HepG2 (cell line): ENCODE results near the gene ADGRD1. TPM values are rescaled to one million over a fixed set of nuclear protein-coding genes. Genes with fewer than 3 reads are reported as not detected.

Source experiments
- ATAC-seq: fragments of 200-7000 bp; cut with Tn5 transposase; 3 replicates; pipeline ENCODE4 v1.9.1; 2020; ENCODE audit warnings: mild to moderate bottlenecking, moderate library complexity
- BruUV-seq: library from RNA; stranded (reverse); fragments of 400-500 nt; replicated peaks from 2 replicates; lab custom pipeline; 2021; lab: Mats Ljungman, UMichigan
- CTCF ChIA-PET: fragments of 300-600 bp; formaldehyde crosslinking; extraction: SDS; loops from one replicate; lab custom pipeline; 2021; ENCODE audit warnings: low total read pairs, inconsistent platforms, low intra/inter-chr PET ratio; lab: Yijun Ruan, JAX
- POLR2A ChIA-PET: fragments of 350-600 bp; sonication (Branson Sonifier 250); formaldehyde crosslinking; loops from one replicate; lab custom pipeline; 2020; ENCODE audit warnings: antibody characterized with exemption, inconsistent platforms; lab: Yijun Ruan, JAX
- DNase-seq: peaks from one replicate; pipeline ENCODE4 v3.0.0-alpha.2; 2015; ENCODE audit warnings: low spot score
- FAIRE-seq: peaks from 3 replicates; lab custom pipeline; 2011; peaks lifted over from hg19 to GRCh38; lab: Jason Lieb, UNC
- H2AFZ ChIP-seq: one replicate; pipeline ENCODE4 v1.6.1; 2011; ENCODE audit warnings: low read length, inconsistent platforms
- H3K27ac ChIP-seq: fragments of 300-600 bp; 3 replicates; pipeline ENCODE4 v1.8.0; 2011; ENCODE audit warnings: mixed run types, mild to moderate bottlenecking, mixed read lengths, low read length, inconsistent platforms; ENCODE audit not compliant: insufficient read depth; ENCODE audit errors: extremely low read length
- H3K27me3 ChIP-seq, 2 experiments: fragments of 200-600 bp in 1 of 2; 2 replicates in 1 of 2; 3 replicates in 1 of 2; pipeline versions ENCODE4 v1.6.0 to v1.8.0; 2011; ENCODE audit warnings: low read length in 2 of 2, mild to moderate bottlenecking in 2 of 2, moderate library complexity in 2 of 2, inconsistent platforms in 1 of 2; ENCODE audit not compliant: insufficient read depth in 2 of 2, control insufficient read depth in 1 of 2
- H3K36me3 ChIP-seq, 2 experiments: fragments of 200-600 bp in 1 of 2; replicated peaks in 1 of 2; 2 replicates in 1 of 2; 3 replicates in 1 of 2; pipeline versions ENCODE4 v1.5.1 to v1.8.0; 2011; ENCODE audit warnings: low read length in 2 of 2, inconsistent platforms in 1 of 2; ENCODE audit not compliant: insufficient read depth in 2 of 2, control insufficient read depth in 1 of 2
- H3K4me1 ChIP-seq: 2 replicates; pipeline ENCODE4 v1.5.1; 2012; ENCODE audit warnings: low read length, inconsistent platforms; ENCODE audit not compliant: insufficient read depth
- H3K4me2 ChIP-seq: 2 replicates; pipeline ENCODE4 v1.6.0; 2011; ENCODE audit warnings: low read depth, low read length, inconsistent platforms
- H3K4me3 ChIP-seq, 3 experiments: fragments of 200-600 bp in 1 of 3; sonication (generic), shearing (Covaris generic) in 1 of 3; replicated peaks in 1 of 3; 2 replicates each; pipeline ENCODE4 v1.5.1; 2011 to 2016; ENCODE audit warnings: low read length in 3 of 3, inconsistent platforms in 2 of 3, low read depth in 2 of 3, mild to moderate bottlenecking in 2 of 3, control low read depth in 1 of 3, mixed read lengths in 1 of 3; ENCODE audit not compliant: insufficient read depth in 1 of 3
- H3K79me2 ChIP-seq: one replicate; pipeline ENCODE4 v1.6.1; 2011; ENCODE audit warnings: low read length, inconsistent platforms; ENCODE audit not compliant: insufficient read depth
- H3K9ac ChIP-seq: 2 replicates; pipeline ENCODE4 v1.6.0; 2011; ENCODE audit warnings: mild to moderate bottlenecking, low read depth, low read length, inconsistent platforms; ENCODE audit not compliant: insufficient read depth
- H3K9me3 ChIP-seq: 2 replicates; pipeline ENCODE4 v1.5.1; 2012; ENCODE audit warnings: mild to moderate bottlenecking, low read length
- H4K20me1 ChIP-seq: 2 replicates; pipeline ENCODE4 v1.6.0; 2011; ENCODE audit warnings: inconsistent platforms, mild to moderate bottlenecking, low read length, moderate library complexity; ENCODE audit not compliant: insufficient read depth
- ARNTL ChIP-seq: sonication (generic); formaldehyde crosslinking; IDR thresholded peaks from 2 replicates; pipeline ENCODE4 v1.4.0; 2020; ENCODE audit warnings: mild to moderate bottlenecking, missing genetic modification reagents
- BCL6 ChIP-seq: IDR thresholded peaks from 2 replicates; pipeline ENCODE4 v1.6.1; 2016; ENCODE audit warnings: missing genetic modification reagents, missing compliant biosample characterization
- GPBP1L1 ChIP-seq: sonication (generic); formaldehyde crosslinking; IDR thresholded peaks from 2 replicates; pipeline ENCODE4 v1.5.0; 2020; ENCODE audit warnings: mild to moderate bottlenecking, missing genetic modification reagents
- KLF16 ChIP-seq, 2 experiments: sonication (generic) in 1 of 2; formaldehyde crosslinking in 1 of 2; IDR thresholded peaks; 2 replicates each; pipeline versions ENCODE4 v1.6.1 to v1.8.0; 2016 to 2023; ENCODE audit warnings: missing genetic modification reagents in 2 of 2, missing compliant biosample characterization in 1 of 2
- NPAS2 ChIP-seq: sonication (generic); formaldehyde crosslinking; IDR thresholded peaks from 2 replicates; pipeline ENCODE4 v1.8.0; 2022; ENCODE audit warnings: mild to moderate bottlenecking, missing genetic modification reagents, borderline replicate concordance
- PCBP1 ChIP-seq: fragments of 200-400 bp; formaldehyde crosslinking; IDR thresholded peaks from 2 replicates; pipeline ENCODE4 v1.6.1; 2017; ENCODE audit warnings: mild to moderate bottlenecking, low read depth, low read length, borderline replicate concordance
- ZBTB44 ChIP-seq: sonication (generic); formaldehyde crosslinking; IDR thresholded peaks from 2 replicates; pipeline ENCODE4 v1.4.0; 2020; ENCODE audit warnings: missing genetic modification reagents
- ZNF12 ChIP-seq: sonication (generic); formaldehyde crosslinking; IDR thresholded peaks from 2 replicates; pipeline ENCODE4 v1.5.0; 2020; ENCODE audit warnings: missing genetic modification reagents
- ZNF569 ChIP-seq: sonication (generic); formaldehyde crosslinking; IDR thresholded peaks from 2 replicates; pipeline ENCODE4 v1.5.0; 2020; ENCODE audit warnings: mild to moderate bottlenecking, missing genetic modification reagents, moderate library complexity, borderline replicate concordance
- ZNF775 ChIP-seq: sonication (generic); formaldehyde crosslinking; IDR thresholded peaks from 2 replicates; pipeline ENCODE4 v1.4.0; 2020; ENCODE audit warnings: missing genetic modification reagents, mild to moderate bottlenecking, moderate library complexity, borderline replicate concordance
- ZNF816 ChIP-seq: sonication (generic); formaldehyde crosslinking; IDR thresholded peaks from 2 replicates; pipeline ENCODE4 v1.8.0; 2022; ENCODE audit warnings: missing genetic modification reagents, mild to moderate bottlenecking, borderline replicate concordance
- WGBS: methylation state at CpG from one replicate; pipeline ENCODE4 v1.1.6; 2017; ENCODE audit warnings: low lambda C conversion rate; 5-methylcytosine and 5-hydroxymethylcytosine counted together
- in situ Hi-C: cut with HindIII; loops from 2 replicates; pipeline ENCODE4 v1.10.0; 2017; ENCODE audit warnings: low pct_unique_long_range_greater_than_20kb; ENCODE audit not compliant: extremely low pct_ligation_motif_present
- intact Hi-C: fragments of 100-400 bp; cut with micrococcal nuclease; formaldehyde crosslinking; loops from one replicate; pipeline ENCODE4 v1.10.0; 2022; ENCODE audit not compliant: unreplicated experiment
- polyA plus RNA-seq, 8 experiments: library from polyadenylated mRNA; depleted of rRNA in 3 of 8; stranded (reverse) in 7 of 8; unstranded in 1 of 8; fragments of >200 nt; fragmentation: Illumina TruSeq in 4 of 8; extraction: Trizol in 4 of 8; gene quantifications; 2 replicates each; pipeline versions ENCODE4 v1.2.1 to v1.2.3, GENCODE V29; 2011 to 2016; ENCODE audit warnings: low read depth in 4 of 8, missing spikeins in 1 of 8, mixed read lengths in 1 of 8; ENCODE audit not compliant: insufficient read depth in 1 of 8
- total RNA-seq, 5 experiments: library from RNA; depleted of rRNA; stranded (reverse); fragments of >200 nt; fragmentation: Illumina TruSeq; extraction: Trizol; gene quantifications; 2 replicates each; pipeline ENCODE4 v1.2.3, GENCODE V29; 2016; ENCODE audit warnings: low read depth in 1 of 5
- TF ChIP-seq, protein P1 (sequence below): IDR thresholded peaks from 2 replicates; pipeline ENCODE4 v1.6.1; 2016; ENCODE audit warnings: missing compliant biosample characterization, missing genetic modification reagents, borderline replicate concordance
- TF ChIP-seq, protein P2 (sequence below): sonication (generic); formaldehyde crosslinking; IDR thresholded peaks from 2 replicates; pipeline ENCODE4 v1.4.0; 2020; ENCODE audit warnings: missing genetic modification reagents

ADGRD1 gene
- total and polyA plus RNA-seq, 2 of the 13 experiments (the other 11 are each of a cell fraction or from before 2014, with no cell fraction given), result 0.46 to 12.4 TPM

- H3K27ac ChIP-seq, result no peak overlapping the region
- DNase-seq (no peak), ATAC-seq (no peak), FAIRE-seq (no peak)
- no peak overlapping the region for H3K9ac ChIP-seq
- H3K9me3 ChIP-seq, result no peaks in the 10 kb centered on the region
- TF ChIP-seq KLF16 (CRISPR knock-in tag; IDR thresholded peaks at IDR 0.05), result no peak
- TF ChIP-seq ZNF816 (CRISPR knock-in tag), result no peak
- TF ChIP-seq ZBTB44 (CRISPR knock-in tag), result no peak
- TF ChIP-seq, protein P1, sequence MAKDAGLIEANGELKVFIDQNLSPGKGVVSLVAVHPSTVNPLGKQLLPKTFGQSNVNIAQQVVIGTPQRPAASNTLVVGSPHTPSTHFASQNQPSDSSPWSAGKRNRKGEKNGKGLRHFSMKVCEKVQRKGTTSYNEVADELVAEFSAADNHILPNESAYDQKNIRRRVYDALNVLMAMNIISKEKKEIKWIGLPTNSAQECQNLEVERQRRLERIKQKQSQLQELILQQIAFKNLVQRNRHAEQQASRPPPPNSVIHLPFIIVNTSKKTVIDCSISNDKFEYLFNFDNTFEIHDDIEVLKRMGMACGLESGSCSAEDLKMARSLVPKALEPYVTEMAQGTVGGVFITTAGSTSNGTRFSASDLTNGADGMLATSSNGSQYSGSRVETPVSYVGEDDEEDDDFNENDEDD, result no peak
- TF ChIP-seq, protein P2, sequence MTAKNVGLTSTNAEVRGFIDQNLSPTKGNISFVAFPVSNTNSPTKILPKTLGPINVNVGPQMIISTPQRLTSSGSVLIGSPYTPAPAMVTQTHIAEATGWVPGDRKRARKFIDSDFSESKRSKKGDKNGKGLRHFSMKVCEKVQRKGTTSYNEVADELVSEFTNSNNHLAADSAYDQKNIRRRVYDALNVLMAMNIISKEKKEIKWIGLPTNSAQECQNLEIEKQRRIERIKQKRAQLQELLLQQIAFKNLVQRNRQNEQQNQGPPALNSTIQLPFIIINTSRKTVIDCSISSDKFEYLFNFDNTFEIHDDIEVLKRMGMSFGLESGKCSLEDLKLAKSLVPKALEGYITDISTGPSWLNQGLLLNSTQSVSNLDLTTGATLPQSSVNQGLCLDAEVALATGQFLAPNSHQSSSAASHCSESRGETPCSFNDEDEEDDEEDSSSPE (CRISPR knock-in tag), result no peak
- no peak for TF ChIP-seq ARNTL (CRISPR knock-in tag)
- no peak for TF ChIP-seq GPBP1L1 (CRISPR knock-in tag)
- TF ChIP-seq ZNF775 (CRISPR knock-in tag), result no peak
- no peak for TF ChIP-seq NPAS2 (CRISPR knock-in tag)
- no peak for TF ChIP-seq BCL6 (CRISPR knock-in tag)
- TF ChIP-seq PCBP1, result no peak
- TF ChIP-seq ZNF569 (CRISPR knock-in tag), result no peak
- TF ChIP-seq ZNF12, result no peak
- BruUV-seq, result no TSS peak
- ChIA-PET POLR2A (no interaction called here), CTCF (no interaction called here)
- WGBS, result 72% methylated on average over 18 of the region's 21 CpGs
- H4K20me1 ChIP-seq, result no peaks in the 10 kb centered on the region
- H3K27me3 ChIP-seq, result no peaks in the 10 kb centered on the region
- in situ Hi-C loops, result no loop called here
- peaks cover 8% of the 10 kb centered on the region; the same call in 1 of the 2 replicates for H3K4me1 ChIP-seq
- H2AFZ ChIP-seq, result no peak overlapping the region
- H3K36me3 ChIP-seq, result no peaks in the 10 kb centered on the region
- intact Hi-C loops, result no loop called here
- no peak overlapping the region for H3K4me2 ChIP-seq
- no peak overlapping the region for H3K4me3 ChIP-seq
- no peaks in the 10 kb centered on the region for H3K79me2 ChIP-seq
Observed at GRCh38 chr12:131092901-131093603, 139.3 kb downstream of the ADGRD1 start.
